SU-DHL-6 (cell line): Measurements from ENCODE around the gene SYT4.

Experiments
- EZH2phosphoT487 ChIP-seq: fragments of 200-600 bp; sonication (generic), shearing (Covaris generic); conservative IDR thresholded peaks from 2 replicates; pipeline ENCODE4 v1.6.1; 2018; ENCODE audit warnings: mild to moderate bottlenecking, antibody characterized with exemption, low read length, moderate library complexity, mixed read lengths
- TF ChIP-seq, protein P1 (sequence below): fragments of 200-600 bp; sonication (generic); IDR thresholded peaks from one replicate; pipeline ENCODE4 v1.5.1; 2017; ENCODE audit warnings: antibody characterized with exemption, mild to moderate bottlenecking, low read length, moderate library complexity; ENCODE audit not compliant: insufficient read depth, poor library complexity, severe bottlenecking

DNA sequence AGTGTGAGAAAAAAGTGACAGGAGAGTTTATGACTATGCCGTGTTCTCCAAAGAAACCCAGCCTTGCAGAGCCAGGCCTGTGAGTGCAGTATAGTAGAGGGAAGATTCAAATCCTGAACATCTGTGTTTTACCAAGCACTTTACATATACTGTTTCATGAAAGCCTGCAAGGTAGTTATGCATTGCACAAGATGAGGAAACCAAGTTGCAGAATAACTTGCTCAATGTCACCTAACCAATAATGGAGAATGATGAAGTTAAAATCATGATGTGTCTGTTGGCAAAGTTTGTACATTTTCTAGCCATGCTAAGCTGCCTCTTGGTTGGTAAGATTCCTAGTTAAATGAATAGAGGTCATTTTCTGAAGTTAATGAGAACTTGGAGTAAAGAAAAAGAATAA lies 29.3 kb downstream of the SYT4 start:
- TF ChIP-seq, protein P1, sequence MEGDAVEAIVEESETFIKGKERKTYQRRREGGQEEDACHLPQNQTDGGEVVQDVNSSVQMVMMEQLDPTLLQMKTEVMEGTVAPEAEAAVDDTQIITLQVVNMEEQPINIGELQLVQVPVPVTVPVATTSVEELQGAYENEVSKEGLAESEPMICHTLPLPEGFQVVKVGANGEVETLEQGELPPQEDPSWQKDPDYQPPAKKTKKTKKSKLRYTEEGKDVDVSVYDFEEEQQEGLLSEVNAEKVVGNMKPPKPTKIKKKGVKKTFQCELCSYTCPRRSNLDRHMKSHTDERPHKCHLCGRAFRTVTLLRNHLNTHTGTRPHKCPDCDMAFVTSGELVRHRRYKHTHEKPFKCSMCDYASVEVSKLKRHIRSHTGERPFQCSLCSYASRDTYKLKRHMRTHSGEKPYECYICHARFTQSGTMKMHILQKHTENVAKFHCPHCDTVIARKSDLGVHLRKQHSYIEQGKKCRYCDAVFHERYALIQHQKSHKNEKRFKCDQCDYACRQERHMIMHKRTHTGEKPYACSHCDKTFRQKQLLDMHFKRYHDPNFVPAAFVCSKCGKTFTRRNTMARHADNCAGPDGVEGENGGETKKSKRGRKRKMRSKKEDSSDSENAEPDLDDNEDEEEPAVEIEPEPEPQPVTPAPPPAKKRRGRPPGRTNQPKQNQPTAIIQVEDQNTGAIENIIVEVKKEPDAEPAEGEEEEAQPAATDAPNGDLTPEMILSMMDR = no peak
- TF ChIP-seq EZH2phosphoT487 = no peak
